Fibroblast of lung (primary cell): ENCODE data around the gene ZNF185.

Source experiments
- CTCF ChIP-seq, 2 donors: IDR thresholded peaks in 1 of 2; conservative IDR thresholded peaks in 1 of 2; 1 replicate in 1 of 2; 2 replicates in 1 of 2; pipeline ENCODE4 v1.5.1; 2011 to 2012; ENCODE audit warnings: low read length in 2 of 2, control low read depth in 1 of 2, inconsistent platforms in 1 of 2, low read depth in 1 of 2, mild to moderate bottlenecking in 1 of 2
- EZH2 ChIP-seq: IDR thresholded peaks from 2 replicates; pipeline ENCODE4 v1.5.1; 2012; ENCODE audit warnings: low read length, control low read depth, mild to moderate bottlenecking; ENCODE audit errors: missing control alignments

- TF ChIP-seq CTCF (conservative IDR thresholded peaks at IDR 0.05 in 1 of 2, IDR thresholded peaks at IDR 0.05 in 1 of 2; ENCODE audit: low read depth in 1 of 2, low read length in 2 of 2) (no peak), EZH2 (no peak)
These were observed 575 bp downstream of the ZNF185 start for GRCh38 chrX:152898442-152898841.
